Activated CD8-positive, alpha-beta memory T cell treated with anti-CD3 and anti-CD28 coated beads for 48 hours (primary cell): ENCODE results near the gene DDX17.

Experiments used
- DNase-seq, 3 experiments: peaks; one replicate each; pipeline ENCODE4 v3.0.0-alpha.2; 2020; ENCODE audit warnings: low read depth in 2 of 3, low spot score in 2 of 3

The DDX17 gene

GRCh38 chr22:38506118-38506962 lies at the start of gene DDX17:
Gene DDX17, minus strand, starts transcription at chr22:38506311.
- DNase-seq: peak; percentile 84 to 95 (median 84)

GRCh38 chr22:38554281-38554680 lies 48.2 kb upstream of the DDX17 start:
- no peak for DNase-seq

- no peak for DNase-seq
Observed at GRCh38 chr22:38549101-38549894, 43.2 kb upstream of the DDX17 start.

GRCh38 chr22:38540701-38541100 lies 34.6 kb upstream of the DDX17 start:
- no peak for DNase-seq

GRCh38 chr22:38531251-38531938 lies 25.3 kb upstream of the DDX17 start:
- DNase-seq: no peak

- no peak for DNase-seq
Observed at GRCh38 chr22:38524429-38524828, 18.3 kb upstream of the DDX17 start.

- no peak for DNase-seq
Observed at GRCh38 chr22:38523479-38523878, 17.4 kb upstream of the DDX17 start.

GRCh38 chr22:38523029-38523428 lies 16.9 kb upstream of the DDX17 start:
- DNase-seq: no peak

GRCh38 chr22:38519453-38520250 lies 13.5 kb upstream of the DDX17 start:
- DNase-seq: no peak

GRCh38 chr22:38518620-38519019 lies 12.5 kb upstream of the DDX17 start:
- no peak for DNase-seq

GRCh38 chr22:38513063-38513462 lies 7.0 kb upstream of the DDX17 start:
- DNase-seq: no peak

GRCh38 chr22:38510416-38510970 lies 4.4 kb upstream of the DDX17 start:
- no peak for DNase-seq

GRCh38 chr22:38505541-38506117 lies 482 bp downstream of the DDX17 start:
- DNase-seq: peak; percentile 25 to 48 (median 36)

- DNase-seq: peak in 1 of 3 experiments; percentile 31
Observed at GRCh38 chr22:38504731-38505540, 1.2 kb downstream of the DDX17 start.

GRCh38 chr22:38503021-38503420 lies 3.1 kb downstream of the DDX17 start:
- no peak for DNase-seq

- no peak for DNase-seq
Observed at GRCh38 chr22:38501797-38502672, 4.1 kb downstream of the DDX17 start.

GRCh38 chr22:38497869-38498268 lies 8.2 kb downstream of the DDX17 start:
- no peak for DNase-seq

GRCh38 chr22:38494939-38495338 lies 11.2 kb downstream of the DDX17 start:
- no peak for DNase-seq
